GM23338 (cell line): ENCODE results near the gene CSRNP3.

ENCODE experiments used
- CREB1 ChIP-seq: fragments of 250-450 bp; sonication (Bioruptor Pico); IDR thresholded peaks from 2 replicates; pipeline ENCODE4 v1.5.0; 2020; ENCODE audit warnings: low read depth, mild to moderate bottlenecking, moderate library complexity
- CTCF ChIP-seq, 2 experiments: fragments of 200-600 bp in 1 of 2; sonication (generic) in 1 of 2; conservative IDR thresholded peaks; 2 replicates each; pipeline versions ENCODE4 v1.5.1 to v1.6.1; 2016 to 2017; ENCODE audit warnings: antibody characterized with exemption in 2 of 2, low read depth in 2 of 2, mild to moderate bottlenecking in 2 of 2, moderate library complexity in 1 of 2
- EZH2 ChIP-seq: fragments of 200-600 bp; sonication (generic); IDR thresholded peaks from one replicate; pipeline ENCODE4 v1.8.0; 2017; ENCODE audit warnings: antibody characterized with exemption, mild to moderate bottlenecking, low read depth; ENCODE audit not compliant: unreplicated experiment
- EZH2phosphoT487 ChIP-seq: fragments of 200-600 bp; sonication (generic); IDR thresholded peaks from one replicate; pipeline ENCODE4 v1.8.1; 2018; ENCODE audit warnings: antibody characterized with exemption; ENCODE audit not compliant: unreplicated experiment
- JUNB ChIP-seq: IDR thresholded peaks from one replicate; pipeline ENCODE4 v1.6.1; 2016; ENCODE audit warnings: antibody characterized with exemption; ENCODE audit not compliant: unreplicated experiment
- NANOG ChIP-seq: IDR thresholded peaks from 2 replicates; pipeline ENCODE4 v1.6.1; 2016; ENCODE audit warnings: antibody characterized with exemption, borderline replicate concordance
- POLR2AphosphoS5 ChIP-seq: IDR thresholded peaks from 2 replicates; pipeline ENCODE4 v1.6.1; 2016; ENCODE audit warnings: antibody characterized with exemption, low read depth
- STAT1 ChIP-seq: IDR thresholded peaks from one replicate; pipeline ENCODE4 v1.6.1; 2016; ENCODE audit warnings: antibody characterized with exemption; ENCODE audit not compliant: unreplicated experiment
- ZNF114 ChIP-seq: fragments of 250-450 bp; sonication (Bioruptor Pico); IDR thresholded peaks from 2 replicates; pipeline ENCODE4 v1.5.0; 2020; ENCODE audit warnings: mild to moderate bottlenecking, moderate library complexity
- TF ChIP-seq, protein P1 (sequence below): IDR thresholded peaks from 2 replicates; pipeline ENCODE4 v1.6.1; 2016; ENCODE audit warnings: antibody characterized with exemption
- TF ChIP-seq, protein P2 (sequence below): IDR thresholded peaks from one replicate; pipeline ENCODE4 v1.6.1; 2018; ENCODE audit warnings: antibody characterized with exemption; ENCODE audit not compliant: unreplicated experiment

- TF ChIP-seq CTCF (conservative IDR thresholded peaks at IDR 0.05; ENCODE audit: low read depth in 2 of 2) (no peak), POLR2AphosphoS5 (no peak), EZH2phosphoT487 (no peak), EZH2 (no peak), NANOG (no peak), JUNB (no peak), STAT1 (no peak), CREB1 (CRISPR knock-in tag) (no peak), ZNF114 (CRISPR knock-in tag) (no peak)
- TF ChIP-seq, protein P1, sequence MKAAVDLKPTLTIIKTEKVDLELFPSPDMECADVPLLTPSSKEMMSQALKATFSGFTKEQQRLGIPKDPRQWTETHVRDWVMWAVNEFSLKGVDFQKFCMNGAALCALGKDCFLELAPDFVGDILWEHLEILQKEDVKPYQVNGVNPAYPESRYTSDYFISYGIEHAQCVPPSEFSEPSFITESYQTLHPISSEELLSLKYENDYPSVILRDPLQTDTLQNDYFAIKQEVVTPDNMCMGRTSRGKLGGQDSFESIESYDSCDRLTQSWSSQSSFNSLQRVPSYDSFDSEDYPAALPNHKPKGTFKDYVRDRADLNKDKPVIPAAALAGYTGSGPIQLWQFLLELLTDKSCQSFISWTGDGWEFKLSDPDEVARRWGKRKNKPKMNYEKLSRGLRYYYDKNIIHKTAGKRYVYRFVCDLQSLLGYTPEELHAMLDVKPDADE = no peak
- TF ChIP-seq, protein P2, sequence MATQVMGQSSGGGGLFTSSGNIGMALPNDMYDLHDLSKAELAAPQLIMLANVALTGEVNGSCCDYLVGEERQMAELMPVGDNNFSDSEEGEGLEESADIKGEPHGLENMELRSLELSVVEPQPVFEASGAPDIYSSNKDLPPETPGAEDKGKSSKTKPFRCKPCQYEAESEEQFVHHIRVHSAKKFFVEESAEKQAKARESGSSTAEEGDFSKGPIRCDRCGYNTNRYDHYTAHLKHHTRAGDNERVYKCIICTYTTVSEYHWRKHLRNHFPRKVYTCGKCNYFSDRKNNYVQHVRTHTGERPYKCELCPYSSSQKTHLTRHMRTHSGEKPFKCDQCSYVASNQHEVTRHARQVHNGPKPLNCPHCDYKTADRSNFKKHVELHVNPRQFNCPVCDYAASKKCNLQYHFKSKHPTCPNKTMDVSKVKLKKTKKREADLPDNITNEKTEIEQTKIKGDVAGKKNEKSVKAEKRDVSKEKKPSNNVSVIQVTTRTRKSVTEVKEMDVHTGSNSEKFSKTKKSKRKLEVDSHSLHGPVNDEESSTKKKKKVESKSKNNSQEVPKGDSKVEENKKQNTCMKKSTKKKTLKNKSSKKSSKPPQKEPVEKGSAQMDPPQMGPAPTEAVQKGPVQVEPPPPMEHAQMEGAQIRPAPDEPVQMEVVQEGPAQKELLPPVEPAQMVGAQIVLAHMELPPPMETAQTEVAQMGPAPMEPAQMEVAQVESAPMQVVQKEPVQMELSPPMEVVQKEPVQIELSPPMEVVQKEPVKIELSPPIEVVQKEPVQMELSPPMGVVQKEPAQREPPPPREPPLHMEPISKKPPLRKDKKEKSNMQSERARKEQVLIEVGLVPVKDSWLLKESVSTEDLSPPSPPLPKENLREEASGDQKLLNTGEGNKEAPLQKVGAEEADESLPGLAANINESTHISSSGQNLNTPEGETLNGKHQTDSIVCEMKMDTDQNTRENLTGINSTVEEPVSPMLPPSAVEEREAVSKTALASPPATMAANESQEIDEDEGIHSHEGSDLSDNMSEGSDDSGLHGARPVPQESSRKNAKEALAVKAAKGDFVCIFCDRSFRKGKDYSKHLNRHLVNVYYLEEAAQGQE = no peak
Observed at GRCh38 chr2:165435611-165436010, 33.9 kb upstream of the CSRNP3 start.
